Lung (tissue), 12 donors: Measurements from ENCODE around the gene CCN5. TPM values are rescaled to one million over a fixed set of nuclear protein-coding genes. Genes with fewer than 3 reads are reported as not detected.

Experiments used
- ATAC-seq: fragments of 200-7000 bp; cut with Tn5 transposase; one replicate; pipeline ENCODE4 v1.9.1; 2020; ENCODE audit warnings: moderate number of reproducible peaks; ENCODE audit not compliant: insufficient read depth, low FRiP score
- DNase-seq, 3 donors: peaks; one replicate each; pipeline ENCODE4 v3.0.0-alpha.2; 2013 to 2017
- H3K27ac ChIP-seq, 2 donors: one replicate each; pipeline ENCODE4 v1.5.1; 2013; ENCODE audit warnings: mild to moderate bottlenecking in 2 of 2, moderate library complexity in 2 of 2, control low read depth in 1 of 2, inconsistent platforms in 1 of 2, low read depth in 1 of 2, low read length in 1 of 2
- H3K27me3 ChIP-seq, 3 donors: one replicate each; pipeline ENCODE4 v1.5.1; 2013; ENCODE audit warnings: low read length in 2 of 3; ENCODE audit not compliant: control insufficient read depth in 3 of 3, insufficient read depth in 3 of 3
- H3K36me3 ChIP-seq, 4 donors: one replicate each; pipeline ENCODE4 v1.5.1; 2013; ENCODE audit warnings: low read length in 4 of 4, mild to moderate bottlenecking in 1 of 4, moderate library complexity in 1 of 4; ENCODE audit not compliant: control insufficient read depth in 4 of 4, insufficient read depth in 4 of 4
- H3K4me1 ChIP-seq, 5 donors: one replicate each; pipeline ENCODE4 v1.5.1; 2013; ENCODE audit warnings: low read length in 5 of 5, mild to moderate bottlenecking in 2 of 5, moderate library complexity in 1 of 5; ENCODE audit not compliant: control insufficient read depth in 5 of 5, insufficient read depth in 5 of 5
- H3K4me3 ChIP-seq: one replicate; pipeline ENCODE4 v1.5.1; 2013; ENCODE audit warnings: mild to moderate bottlenecking, control low read depth, moderate library complexity
- H3K9ac ChIP-seq, 2 donors: one replicate each; pipeline ENCODE4 v1.5.1; 2013; ENCODE audit warnings: low read length in 2 of 2, control low read depth in 1 of 2; ENCODE audit not compliant: insufficient read depth in 1 of 2
- H3K9me3 ChIP-seq, 4 donors: one replicate each; pipeline ENCODE4 v1.5.1; 2013; ENCODE audit warnings: low read length in 3 of 4, mild to moderate bottlenecking in 1 of 4, moderate library complexity in 1 of 4; ENCODE audit not compliant: control insufficient read depth in 4 of 4, insufficient read depth in 3 of 4
- CTCF ChIP-seq: IDR thresholded peaks from 2 replicates; pipeline ENCODE4 v1.5.1; 2012; ENCODE audit warnings: mild to moderate bottlenecking; ENCODE audit errors: control extremely low read depth, extremely low read depth
- WGBS, 2 donors: extraction: QIAGEN DNeasy Blood & Tissue Kit; methylation state at CpG; one replicate each; pipeline ENCODE4 v1.1.7; 2013; 5-methylcytosine and 5-hydroxymethylcytosine counted together
- polyA plus RNA-seq, 2 donors: library from polyadenylated mRNA; stranded (reverse); fragments of 200-250 nt; gene quantifications; one replicate each; pipeline ENCODE4 v1.2.1, GENCODE V29; 2013
- total RNA-seq, 2 donors: library from RNA; depleted of rRNA in 1 of 2; stranded (reverse); fragments of >200 nt in 1 of 2; gene quantifications; one replicate each; pipeline ENCODE4 v1.2.1, GENCODE V29; 2014 to 2021
- donor health status: control.
- donor health status: control.
- donor health status: Bipolar disorder and iron deficiency.
- donor health status: healthy.
- donor health status: DM: yes; HTN: yes; CAD: no.

Gene CCN5
- total and polyA plus RNA-seq, 4 donors: 0.23 to 92.1 (median 34.4) TPM

- no peak for DNase-seq
- 93 to 95% methylated on average over 18 of the region's 18 CpGs for WGBS, 2 donors
- Histone ChIP-seq H3K27ac (no peak overlapping the region), H3K36me3 (no peaks in the 10 kb centered on the region), H3K27me3 (peaks cover 0 to 3% (median 0%) of the 10 kb centered on the region in 3 donors), H3K4me1 (peaks cover 0 to 2% (median 0%) of the 10 kb centered on the region in 5 donors), H3K4me3 (no peak overlapping the region), H3K9me3 (no peaks in the 10 kb centered on the region), H3K9ac (no peak overlapping the region)
- no peak for ATAC-seq
- TF ChIP-seq CTCF: no peak
These were observed 41.0 kb downstream of the CCN5 start for GRCh38 chr20:44756011-44756688.

- WGBS, 2 donors: 93 to 95% methylated on average over 5 of the region's 5 CpGs
- Histone ChIP-seq H3K4me1 (peaks cover 0 to 10% (median 0%) of the 10 kb centered on the region in 5 donors), H3K27ac (no peak overlapping the region), H3K4me3 (no peak overlapping the region), H3K36me3 (no peaks in the 10 kb centered on the region), H3K27me3 (no peaks in the 10 kb centered on the region), H3K9ac (no peak overlapping the region), H3K9me3 (no peaks in the 10 kb centered on the region)
- no peak for TF ChIP-seq CTCF
- DNase-seq (no peak), ATAC-seq (no peak)
These were observed 41.8 kb downstream of the CCN5 start for GRCh38 chr20:44756956-44757355.

GRCh38 chr20:44758247-44759101 lies 43.3 kb downstream of the CCN5 start:
- Histone ChIP-seq H3K9me3 (no peaks in the 10 kb centered on the region), H3K36me3 (no peaks in the 10 kb centered on the region), H3K27me3 (no peaks in the 10 kb centered on the region), H3K9ac (no peak overlapping the region), H3K4me1 (peaks cover 0 to 19% (median 0%) of the 10 kb centered on the region in 5 donors), H3K4me3 (no peak overlapping the region), H3K27ac (no peak overlapping the region)
- TF ChIP-seq CTCF: no peak
- 51 to 67% methylated on average over 10 of the region's 10 CpGs for WGBS, 2 donors
- ATAC-seq: no peak
- no peak for DNase-seq
